Ovary (tissue), 3 donors: ENCODE data around the gene OSBPL3.

Experiments
- CTCF ChIP-seq, 3 donors: fragments of 450-650 bp in 2 of 3; fragments of 200-600 bp in 1 of 3; IDR thresholded peaks; one replicate each; pipeline versions ENCODE4 v1.5.1 to v1.8.0; 2016 to 2022; ENCODE audit warnings: antibody characterized with exemption in 3 of 3, mild to moderate bottlenecking in 1 of 3
- EP300 ChIP-seq: sonication (generic); formaldehyde crosslinking; IDR thresholded peaks from one replicate; pipeline ENCODE4 v1.6.1; 2017; ENCODE audit warnings: antibody characterized with exemption
- POLR2A ChIP-seq: fragments of 450-650 bp; IDR thresholded peaks from one replicate; pipeline ENCODE4 v1.6.1; 2017; ENCODE audit warnings: antibody characterized with exemption, mild to moderate bottlenecking, moderate library complexity
- donor health status: DM: no; HTN: no; CAD: no.

GRCh38 chr7:24801883-24802282 lies 178.1 kb downstream of the OSBPL3 start:
- TF ChIP-seq CTCF (IDR thresholded peaks at IDR 0.05) (no peak), POLR2A (no peak), EP300 (no peak)
